Measurements from ENCODE around the gene PPOX. TPM values are rescaled to one million over a fixed set of nuclear protein-coding genes. Genes with fewer than 3 reads are reported as not detected.

Gene PPOX
- total RNA-seq, 1 donor from 2014 or later: 48.3 TPM

GRCh38 chr1:161131523-161132409, 34.5 kb upstream of the PPOX start:
- TF ChIP-seq CTCF (conservative IDR thresholded peaks at IDR 0.05): no peak
- DNase-seq (ENCODE audit: low read depth, low spot score): no peak
- H3K36me3 Mint-ChIP-seq (ENCODE audit: low read depth): peaks cover 6% of the 10 kb centered on the region

GRCh38 chr1:161132410-161133219, 33.6 kb upstream of the PPOX start, which contains the start of gene DEDD:
TSS of gene DEDD (minus strand) at chr1:161132667. CDS start at chr1:161124462, 8,205 bp downstream.
- Mint-ChIP-seq H3K9me3 (no peaks in the 10 kb centered on the region), H3K4me3 (no peak within 1 kb of the TSS), H3K27me3 (ENCODE audit: low read depth) (no peaks in the 10 kb centered on the region), H3K4me1 (peaks cover 23% of the 10 kb centered on the region), H3K27ac (ENCODE audit: unreplicated experiment) (peak within 1 kb of the TSS; percentile 97), H3K36me3 (ENCODE audit: low read depth) (peaks cover 4% of the 10 kb centered on the region)
- TF ChIP-seq CTCF (conservative IDR thresholded peaks at IDR 0.05): no peak
- DNase-seq (ENCODE audit: low read depth, low spot score): peak; percentile 84

More at GRCh38 chr1:161131523-161132409, 34.5 kb upstream of the PPOX start:
- peaks cover 24% of the 10 kb centered on the region for H3K4me1 Mint-ChIP-seq
- no peak overlapping the region for H3K4me3 Mint-ChIP-seq
- H3K9me3 Mint-ChIP-seq: no peaks in the 10 kb centered on the region
- peak overlapping the region; percentile 97 for H3K27ac Mint-ChIP-seq (ENCODE audit: unreplicated experiment)
- H3K27me3 Mint-ChIP-seq (ENCODE audit: low read depth): no peaks in the 10 kb centered on the region

GRCh38 chr1:161133220-161133740, 32.9 kb upstream of the PPOX start:
- Mint-ChIP-seq H3K9me3 (no peaks in the 10 kb centered on the region), H3K4me1 (peaks cover 23% of the 10 kb centered on the region), H3K27ac (ENCODE audit: unreplicated experiment) (no peak overlapping the region), H3K27me3 (ENCODE audit: low read depth) (no peaks in the 10 kb centered on the region), H3K36me3 (ENCODE audit: low read depth) (peaks cover 4% of the 10 kb centered on the region), H3K4me3 (no peak overlapping the region)
- TF ChIP-seq CTCF (conservative IDR thresholded peaks at IDR 0.05): no peak
- no peak for DNase-seq (ENCODE audit: low read depth, low spot score)

GRCh38 chr1:161137881-161138280, 28.3 kb upstream of the PPOX start:
- DNase-seq (ENCODE audit: low read depth, low spot score): no peak
- no peaks in the 10 kb centered on the region for H3K9me3 Mint-ChIP-seq
- no peak for TF ChIP-seq CTCF (conservative IDR thresholded peaks at IDR 0.05)
- no peak overlapping the region for H3K4me3 Mint-ChIP-seq
- no peaks in the 10 kb centered on the region for H3K4me1 Mint-ChIP-seq
- peaks cover 2% of the 10 kb centered on the region for H3K36me3 Mint-ChIP-seq (ENCODE audit: low read depth)
- no peaks in the 10 kb centered on the region for H3K27me3 Mint-ChIP-seq (ENCODE audit: low read depth)
- H3K27ac Mint-ChIP-seq (ENCODE audit: unreplicated experiment): no peak overlapping the region

GRCh38 chr1:161138431-161138830, 27.8 kb upstream of the PPOX start:
- Mint-ChIP-seq H3K36me3 (ENCODE audit: low read depth) (peaks cover 2% of the 10 kb centered on the region), H3K27ac (ENCODE audit: unreplicated experiment) (no peak overlapping the region), H3K27me3 (ENCODE audit: low read depth) (no peaks in the 10 kb centered on the region), H3K4me3 (peak overlapping the region; percentile 65), H3K9me3 (no peaks in the 10 kb centered on the region), H3K4me1 (no peaks in the 10 kb centered on the region)
- TF ChIP-seq CTCF (conservative IDR thresholded peaks at IDR 0.05): no peak
- no peak for DNase-seq (ENCODE audit: low read depth, low spot score)
